HG03108 (cell line): ENCODE measurements around the gene HIVEP2.
A peak's percentile ranks its signal among the peaks of the same experiment; 100 is the strongest.

Experiments used
- ATAC-seq: cut with Tn5 transposase; IDR thresholded peaks from one replicate; pipeline ENCODE4 v1.9.1; 2021; ENCODE audit warnings: moderate library complexity; ENCODE audit not compliant: unreplicated experiment

Gene HIVEP2

GRCh38 chr6:142708651-142709050 is 236.3 kb downstream of the HIVEP2 start:
- no peak for ATAC-seq

- ATAC-seq = no peak
These were observed 237.7 kb downstream of the HIVEP2 start for GRCh38 chr6:142707255-142707654.

GRCh38 chr6:142706210-142706609 is 238.8 kb downstream of the HIVEP2 start:
- no peak for ATAC-seq

- ATAC-seq = no peak
These were observed 239.9 kb downstream of the HIVEP2 start for GRCh38 chr6:142705054-142705453.

- ATAC-seq = peak; percentile 47
These were observed 242.2 kb downstream of the HIVEP2 start for GRCh38 chr6:142702501-142703460.
